Hematopoietic multipotent progenitor cell treated with erythropoietin and hydrocortisone succinate and interleukin-3 and kit ligand, for 17 days (in vitro differentiated cells): ENCODE measurements around the gene SQOR.
A peak's percentile ranks its signal among the peaks of the same experiment; 100 is the strongest.
"Not testable (repeated sequence)": the region's sequence is repeated elsewhere in the genome, so short reads cannot be mapped to it uniquely, and the experiment has no call there.

ENCODE experiments used
- DNase-seq: peaks from one replicate; pipeline ENCODE4 v3.0.0-alpha.2; 2015; ENCODE audit warnings: low spot score

SQOR gene

GRCh38 chr15:45631776-45632175, 3.1 kb upstream of the SQOR start:
- DNase-seq, result no peak

- peak; percentile 25 for DNase-seq
These were observed 386 bp downstream of the SQOR start for GRCh38 chr15:45635191-45635638.

DNA sequence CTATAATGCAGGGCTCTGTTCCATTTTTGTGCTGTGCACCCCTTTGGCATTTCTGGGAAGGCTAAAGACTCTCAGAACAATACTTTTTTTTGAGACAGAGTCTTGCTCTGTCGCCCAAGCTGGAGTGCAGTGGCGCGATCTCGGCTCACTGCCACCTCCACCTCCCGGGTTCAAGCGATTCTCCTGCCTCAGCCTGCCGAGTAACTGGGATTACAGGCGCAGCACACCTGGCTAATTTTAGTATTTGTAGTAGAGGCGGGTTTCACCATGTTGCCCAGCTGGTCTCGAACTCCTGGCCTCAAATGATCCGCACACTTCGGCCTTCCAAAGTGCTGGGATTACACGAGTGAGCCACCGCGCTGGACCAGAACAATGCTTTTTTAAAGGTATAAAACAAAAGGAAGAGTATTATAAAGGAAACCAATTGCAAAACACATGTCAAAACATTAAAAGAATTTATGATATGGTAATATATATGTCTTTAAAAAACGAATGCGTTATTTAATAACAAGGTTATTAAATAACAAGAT, 999 bp downstream of the SQOR start:
- no peak for DNase-seq

DNA sequence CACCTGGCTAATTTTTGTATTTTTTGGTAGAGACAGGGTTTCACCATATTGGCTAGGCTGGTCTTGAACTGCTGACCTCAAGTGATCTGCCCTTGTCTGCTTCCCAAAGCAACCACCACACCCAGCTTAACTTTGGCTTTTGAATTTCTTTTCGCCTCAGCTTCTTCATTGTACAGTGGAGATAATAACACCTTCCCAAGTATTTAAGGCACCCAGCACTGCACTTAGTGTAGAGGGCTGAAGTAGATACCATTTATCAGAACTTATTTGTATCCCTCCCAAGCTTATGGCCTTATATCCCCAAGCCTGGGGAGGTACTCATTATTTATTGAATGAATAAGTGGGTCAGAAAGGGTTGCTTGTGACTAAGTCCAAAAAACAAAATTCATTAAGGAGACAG, 2.3 kb downstream of the SQOR start:
- DNase-seq, result peak; percentile 11

- peak; percentile 46 for DNase-seq
These were observed 2.8 kb downstream of the SQOR start for GRCh38 chr15:45637552-45638033.

DNA sequence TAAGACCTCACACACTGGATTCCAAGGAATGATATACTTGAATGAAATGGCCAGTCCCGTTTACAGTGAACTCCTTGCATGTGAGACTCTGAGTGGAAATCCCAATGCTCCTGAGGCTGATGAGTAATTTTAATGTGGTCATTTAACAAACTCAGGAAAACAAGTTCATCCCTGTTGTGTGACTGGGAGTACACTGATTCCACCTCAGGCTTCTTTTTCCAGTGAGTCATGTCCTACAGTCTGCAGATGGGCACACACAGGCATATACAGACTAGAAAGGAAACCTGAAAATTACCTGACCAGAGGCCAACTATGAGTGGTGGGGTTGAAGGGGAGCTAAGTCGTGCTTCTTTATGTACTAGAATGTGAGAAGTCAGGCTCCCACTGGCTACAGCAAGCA, 5.8 kb downstream of the SQOR start:
- no peak for DNase-seq

- no peak for DNase-seq
These were observed 6.5 kb downstream of the SQOR start for GRCh38 chr15:45641374-45641781.

DNA sequence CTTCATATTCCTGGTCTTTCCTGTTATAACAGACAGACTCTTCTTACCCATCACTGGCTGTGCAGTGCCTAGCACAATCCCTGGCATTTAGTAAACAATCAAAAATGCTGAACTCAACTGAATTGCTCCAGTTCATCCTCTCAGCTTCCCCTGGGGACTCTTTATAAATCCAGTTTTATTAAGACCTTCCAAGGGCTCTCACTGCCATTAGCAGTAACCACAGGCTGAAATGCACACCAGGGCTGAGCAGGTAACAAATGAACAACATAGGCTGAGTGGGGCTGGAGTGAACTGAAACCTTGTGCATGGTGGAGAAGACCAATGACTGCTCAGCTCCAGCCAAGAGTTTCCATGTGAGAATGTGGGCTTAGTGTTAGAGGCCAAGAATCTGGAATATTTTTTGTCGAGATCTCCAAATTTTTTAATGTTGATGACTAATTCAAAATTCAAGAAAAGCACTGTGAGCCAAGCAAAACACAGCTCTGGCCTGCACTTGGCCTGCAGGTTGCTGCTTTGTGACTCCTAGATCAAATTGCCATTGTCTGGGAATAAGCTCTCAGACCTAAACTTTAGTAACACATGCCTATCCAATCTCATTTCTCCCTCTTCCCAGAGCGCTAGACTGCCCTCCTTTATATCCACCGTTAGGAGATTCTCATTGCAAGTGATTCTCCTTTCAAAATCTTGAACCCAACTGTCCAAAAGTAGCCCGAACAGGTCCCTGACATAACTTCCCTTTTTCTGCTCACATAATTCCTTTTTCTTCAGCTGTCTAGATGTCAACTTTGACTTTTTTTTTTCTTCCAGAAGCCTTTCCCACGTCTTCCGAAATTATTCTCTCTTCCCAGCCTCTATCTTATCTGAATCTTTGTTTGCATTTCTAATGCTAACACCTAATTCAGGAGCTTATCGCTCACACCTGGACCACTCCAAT, 7.4 kb downstream of the SQOR start:
- no peak for DNase-seq

- no peak for DNase-seq
These were observed 9.6 kb downstream of the SQOR start for GRCh38 chr15:45644437-45644836.

DNA sequence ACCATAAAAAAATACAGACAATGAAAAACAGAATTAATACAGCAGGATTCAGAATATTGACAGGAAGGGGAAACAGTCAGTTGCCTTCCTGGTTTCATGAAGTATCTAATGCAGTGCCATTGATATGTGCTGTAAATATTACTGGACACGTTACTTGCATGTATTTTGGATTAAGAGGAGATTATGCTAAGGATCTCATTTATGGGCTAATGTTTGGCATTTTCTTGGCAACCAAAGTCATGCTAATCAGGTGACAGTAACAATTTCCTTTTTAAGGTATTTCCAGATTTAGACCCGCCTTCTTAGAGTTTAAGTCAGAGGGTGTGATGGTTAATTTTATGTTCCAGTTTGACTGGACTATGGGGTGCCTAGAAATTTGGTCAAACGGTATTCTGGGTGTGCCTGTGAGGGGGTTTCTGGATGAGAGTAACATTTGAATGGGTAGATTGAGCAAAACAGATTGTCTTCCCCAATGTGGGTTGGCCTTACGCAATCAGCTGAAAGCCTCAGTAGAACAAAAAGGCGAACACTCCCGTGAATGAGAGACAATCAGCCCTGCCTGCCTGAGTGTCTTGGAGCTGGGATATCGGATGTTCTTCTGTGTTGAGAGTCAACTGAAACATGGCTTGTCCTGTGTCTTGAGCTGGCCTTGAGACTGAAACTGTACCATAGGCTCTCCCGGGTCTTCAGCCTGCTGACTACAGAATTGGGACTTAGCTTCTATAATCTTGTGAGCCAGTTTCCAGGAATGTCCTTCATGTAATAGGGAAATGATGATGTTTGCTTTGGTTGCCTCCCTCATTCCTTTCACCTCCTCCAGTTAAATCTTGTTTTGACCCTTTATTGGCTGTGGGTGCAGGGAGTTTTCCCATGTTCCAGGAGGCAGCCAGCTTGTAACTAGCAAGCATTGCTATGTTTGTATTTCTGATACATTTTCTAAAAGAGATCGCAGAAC, 10.5 kb downstream of the SQOR start:
- no peak for DNase-seq

DNA sequence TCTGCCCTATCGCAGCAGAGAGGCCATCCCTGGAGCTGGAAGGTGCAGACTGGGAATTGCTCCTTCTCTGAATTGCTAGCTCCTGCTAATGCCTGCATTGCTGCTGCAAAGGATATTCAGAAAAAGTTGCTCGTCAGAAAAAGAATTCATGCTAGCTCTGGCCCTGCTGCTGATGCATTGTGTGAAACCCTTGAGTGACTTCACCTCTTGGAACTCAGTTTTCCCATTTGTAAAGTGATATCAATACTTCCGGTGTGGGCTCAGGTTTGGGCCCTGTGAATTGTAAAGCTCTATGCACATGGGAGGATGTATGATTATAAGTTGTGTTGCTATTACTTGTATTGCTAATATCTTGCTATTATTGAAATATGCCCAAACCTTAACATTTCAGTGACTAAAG, 11.4 kb downstream of the SQOR start:
- no peak for DNase-seq

- DNase-seq, result no peak
These were observed 13.0 kb downstream of the SQOR start for GRCh38 chr15:45647828-45648227.

GRCh38 chr15:45648521-45649200, 13.8 kb downstream of the SQOR start:
- no peak for DNase-seq

DNA sequence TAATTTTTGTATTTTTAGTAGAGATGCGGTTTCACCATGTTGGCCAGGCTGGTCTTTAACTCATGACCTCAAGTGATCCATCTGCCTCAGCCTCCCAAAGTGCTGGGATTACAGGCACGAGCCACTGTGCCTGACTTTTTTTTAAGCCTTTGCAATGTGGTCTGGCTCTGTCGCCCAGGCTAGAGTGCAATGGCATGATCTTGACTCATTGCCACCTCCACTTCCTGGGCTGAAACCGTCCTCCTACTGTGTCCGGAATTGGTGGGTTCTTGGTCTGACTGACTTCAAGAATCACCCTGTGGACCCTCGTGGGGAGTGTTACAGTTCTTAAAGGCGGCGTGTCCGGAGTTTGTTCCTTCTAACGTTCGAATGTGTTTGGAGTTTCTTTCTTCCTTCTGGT, 15.2 kb downstream of the SQOR start:
- not testable (repeated sequence) for DNase-seq

DNA sequence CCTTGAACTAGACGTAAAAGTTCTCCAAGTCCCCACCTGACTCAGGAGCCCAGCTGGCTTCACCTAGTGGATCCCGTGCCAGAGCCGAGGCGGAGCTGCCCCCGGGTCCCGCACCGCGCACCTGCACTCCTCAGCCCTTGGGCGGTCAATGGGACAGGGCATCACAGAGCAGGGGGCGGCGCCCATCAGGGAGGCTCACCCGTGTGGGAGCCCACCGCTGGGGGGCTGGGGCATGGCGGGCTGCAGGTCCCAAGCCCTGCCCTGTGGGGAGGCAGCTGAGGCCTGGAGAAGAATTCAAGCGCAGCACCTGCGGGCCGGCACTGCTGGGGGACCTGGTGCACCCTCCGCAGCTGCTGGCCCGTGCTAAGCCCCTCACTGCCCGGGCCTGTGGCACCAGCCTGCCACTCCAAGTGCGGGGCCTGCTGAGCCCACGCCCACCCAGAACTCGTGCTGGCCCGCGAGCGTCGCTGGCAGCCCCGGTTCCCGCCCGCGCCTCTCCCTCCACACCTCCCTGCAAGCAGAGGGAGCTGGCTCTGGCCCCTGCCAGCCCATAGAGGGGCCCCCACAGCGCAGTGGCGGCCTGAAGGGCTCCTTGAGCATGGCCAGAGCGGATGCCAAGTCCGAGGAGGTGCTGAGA, 16.2 kb downstream of the SQOR start:
- no peak for DNase-seq

DNA sequence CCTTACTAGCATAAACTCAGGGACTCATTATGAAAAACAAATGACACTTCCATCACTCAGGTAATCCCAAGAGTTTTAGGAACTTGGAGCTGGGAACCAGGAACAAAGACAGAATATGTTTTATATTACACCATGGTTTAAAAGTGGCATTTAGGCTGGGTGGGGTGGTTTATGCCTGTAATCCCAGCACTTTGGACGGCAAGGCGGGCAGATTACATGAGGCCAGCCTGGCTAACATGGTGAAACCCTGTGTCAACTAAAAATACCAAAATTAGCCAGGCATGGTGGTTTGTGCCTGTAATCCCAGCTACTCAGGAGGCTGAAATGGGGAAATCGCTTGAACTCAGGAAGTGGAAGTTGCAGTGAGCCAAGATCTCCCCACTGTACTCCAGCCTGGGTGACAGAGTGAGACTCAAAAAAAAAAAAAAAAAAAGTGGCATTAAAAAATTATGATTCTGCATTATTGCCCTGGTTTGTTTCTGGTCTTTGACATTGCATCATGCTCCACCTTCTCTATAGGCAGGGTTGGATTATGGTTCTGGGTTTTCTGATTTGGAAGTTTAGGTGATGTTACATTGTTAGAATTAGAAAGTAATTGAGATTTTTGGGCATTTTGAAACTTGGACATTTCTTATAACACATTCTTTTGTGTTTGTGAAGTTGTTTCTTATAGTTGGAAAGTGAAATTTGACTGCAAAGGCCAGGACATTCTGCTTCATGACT, 19.0 kb downstream of the SQOR start:
- no peak for DNase-seq

- no peak for DNase-seq
These were observed 19.9 kb downstream of the SQOR start for GRCh38 chr15:45654749-45655148.

GRCh38 chr15:45657254-45657653, 22.4 kb downstream of the SQOR start:
- no peak for DNase-seq

GRCh38 chr15:45657764-45658545, 23.1 kb downstream of the SQOR start:
- DNase-seq, result no peak
